WERI-Rb-1 (cell line): ENCODE results near the gene PTPRR.
"Not testable (repeated sequence)": the region's sequence is repeated elsewhere in the genome, so short reads cannot be mapped to it uniquely, and the experiment has no call there.

Experiments
- DNase-seq: peaks from one replicate; pipeline ENCODE4 v3.0.0-alpha.2; 2020
- H3K27ac ChIP-seq: fragments of 250-450 bp; sonication (Bioruptor Pico); 2 replicates; pipeline ENCODE4 v1.5.1; 2020; ENCODE audit warnings: mild to moderate bottlenecking, moderate library complexity
- H3K27me3 ChIP-seq: fragments of 250-450 bp; sonication (Bioruptor Pico); 2 replicates; pipeline ENCODE4 v1.5.1; 2021; ENCODE audit warnings: mild to moderate bottlenecking, low read depth, moderate library complexity; ENCODE audit not compliant: insufficient read depth, severe bottlenecking
- H3K36me3 ChIP-seq: fragments of 250-450 bp; sonication (Bioruptor Pico); 2 replicates; pipeline ENCODE4 v1.5.1; 2020; ENCODE audit warnings: mild to moderate bottlenecking, moderate library complexity
- H3K4me3 ChIP-seq: 2 replicates; pipeline ENCODE4 v1.5.1; 2011; ENCODE audit warnings: low read depth, mild to moderate bottlenecking, control low read depth, low read length
- H3K9me3 ChIP-seq: fragments of 250-450 bp; sonication (Bioruptor Pico); 2 replicates; pipeline ENCODE4 v1.5.1; 2021; ENCODE audit warnings: mild to moderate bottlenecking, moderate library complexity; ENCODE audit not compliant: severe bottlenecking
- CTCF ChIP-seq: IDR thresholded peaks from 2 replicates; pipeline ENCODE4 v1.5.1; 2011; ENCODE audit warnings: low read depth, mild to moderate bottlenecking, control low read depth, inconsistent platforms, low read length

PTPRR gene

GRCh38 chr12:70736351-70737133 lies 184.0 kb downstream of the PTPRR start:
- no peaks in the 10 kb centered on the region for H3K27me3 ChIP-seq
- no peak for DNase-seq
- H3K36me3 ChIP-seq, result no peaks in the 10 kb centered on the region
- TF ChIP-seq CTCF, result no peak
- H3K27ac ChIP-seq, result no peak overlapping the region
- no peaks in the 10 kb centered on the region for H3K9me3 ChIP-seq
- H3K4me3 ChIP-seq, result no peak overlapping the region

- not testable (repeated sequence) for H3K4me3 ChIP-seq, H3K9me3 ChIP-seq, DNase-seq, H3K27ac ChIP-seq, H3K36me3 ChIP-seq, H3K27me3 ChIP-seq
Observed at GRCh38 chr12:70735197-70735596, 185.3 kb downstream of the PTPRR start.

- Histone ChIP-seq H3K4me3 (no peak overlapping the region), H3K36me3 (no peaks in the 10 kb centered on the region), H3K27me3 (no peaks in the 10 kb centered on the region), H3K9me3 (no peaks in the 10 kb centered on the region), H3K27ac (no peak overlapping the region)
- peak; percentile 37 for DNase-seq
- TF ChIP-seq CTCF, result peak; percentile 51
Observed at GRCh38 chr12:70733385-70733784, 187.2 kb downstream of the PTPRR start.

- no peak for TF ChIP-seq CTCF
- no peak for DNase-seq
- Histone ChIP-seq H3K27me3 (no peaks in the 10 kb centered on the region), H3K27ac (no peak overlapping the region), H3K9me3 (no peaks in the 10 kb centered on the region), H3K4me3 (no peak overlapping the region), H3K36me3 (no peaks in the 10 kb centered on the region)
Observed at GRCh38 chr12:70732287-70732686, 188.3 kb downstream of the PTPRR start.

- H3K36me3 ChIP-seq, result no peaks in the 10 kb centered on the region
- H3K9me3 ChIP-seq, result no peaks in the 10 kb centered on the region
- no peak overlapping the region for H3K4me3 ChIP-seq
- no peak overlapping the region for H3K27ac ChIP-seq
- TF ChIP-seq CTCF, result no peak
- no peak for DNase-seq
- no peaks in the 10 kb centered on the region for H3K27me3 ChIP-seq
Observed at GRCh38 chr12:70730675-70731180, 189.8 kb downstream of the PTPRR start.

- no peaks in the 10 kb centered on the region for H3K9me3 ChIP-seq
- no peaks in the 10 kb centered on the region for H3K27me3 ChIP-seq
- DNase-seq, result no peak
- TF ChIP-seq CTCF, result 0 out of 2 replicates have a peak, but pooled peaks have one; percentile 18
- H3K27ac ChIP-seq, result no peak overlapping the region
- no peak overlapping the region for H3K4me3 ChIP-seq
- H3K36me3 ChIP-seq, result no peaks in the 10 kb centered on the region
Observed at GRCh38 chr12:70724444-70724843, 196.1 kb downstream of the PTPRR start.
